Activated gamma-delta T cell (primary cell): ENCODE measurements around the gene PAGR1.
"Not testable (repeated sequence)": the region's sequence is repeated elsewhere in the genome, so short reads cannot be mapped to it uniquely, and the experiment has no call there.

Experiments
- DNase-seq: peaks from one replicate; lab custom pipeline; 2025; lab: John Stamatoyannopoulos, UW

PAGR1 gene

GRCh38 chr16:29864205-29864604 is 48.3 kb downstream of the PAGR1 start:
- no peak for DNase-seq

GRCh38 chr16:29868396-29869009 is 52.6 kb downstream of the PAGR1 start:
- no peak for DNase-seq

GRCh38 chr16:29869067-29869466 is 53.1 kb downstream of the PAGR1 start:
- DNase-seq = not testable (repeated sequence)
